Adrenal gland (tissue), 5 donors: ENCODE results near the gene ITGB5.

Source experiments
- POLR2A ChIP-seq, 2 donors: fragments of 450-650 bp; IDR thresholded peaks; one replicate each; pipeline ENCODE4 v1.6.1; 2017; ENCODE audit warnings: antibody characterized with exemption in 2 of 2, mild to moderate bottlenecking in 2 of 2, moderate library complexity in 1 of 2
- TF ChIP-seq, protein P1 (sequence below), 6 experiments: fragments of 450-650 bp in 4 of 6; fragments of 200-600 bp in 2 of 6; sonication (generic) in 1 of 6; IDR thresholded peaks; 1 replicate in 5 of 6; 2 replicates in 1 of 6; pipeline versions ENCODE4 v1.5.1 to v1.8.0; 2016 to 2021; ENCODE audit warnings: antibody characterized with exemption in 6 of 6, mild to moderate bottlenecking in 2 of 6, moderate library complexity in 1 of 6
- donor health status: DM: no; HTN: no; CAD: no.

DNA sequence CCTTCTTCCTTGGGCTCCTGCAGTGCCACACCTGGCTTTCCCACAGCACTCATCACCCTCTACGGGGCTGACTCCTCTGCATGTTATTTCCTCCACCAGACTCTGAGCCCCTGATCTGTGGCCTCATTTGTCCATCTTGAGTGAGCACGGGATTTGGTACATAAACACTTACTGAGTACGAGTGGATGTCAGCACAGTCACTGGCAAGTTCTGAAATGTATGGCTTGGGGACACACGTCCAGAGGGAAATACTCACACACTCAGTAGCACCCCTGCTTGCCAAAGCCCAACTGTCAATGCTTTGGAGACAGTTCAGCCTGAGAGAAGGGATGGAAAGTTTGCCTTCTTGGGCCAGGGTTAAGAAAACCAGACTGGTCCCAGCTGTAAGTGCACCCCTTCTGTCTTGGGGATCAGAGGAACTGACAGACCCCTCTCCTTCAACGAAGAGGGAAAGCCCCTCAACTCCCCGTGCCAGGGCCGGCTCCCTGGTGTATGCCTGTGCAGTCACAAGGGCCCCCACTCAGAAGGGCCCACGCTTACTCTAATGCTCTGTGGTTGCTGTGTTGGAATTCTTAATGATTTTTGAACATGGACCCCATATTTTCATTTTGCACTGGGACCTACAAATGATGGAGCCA is 85.0 kb downstream of the ITGB5 start:
- TF ChIP-seq, protein P1, sequence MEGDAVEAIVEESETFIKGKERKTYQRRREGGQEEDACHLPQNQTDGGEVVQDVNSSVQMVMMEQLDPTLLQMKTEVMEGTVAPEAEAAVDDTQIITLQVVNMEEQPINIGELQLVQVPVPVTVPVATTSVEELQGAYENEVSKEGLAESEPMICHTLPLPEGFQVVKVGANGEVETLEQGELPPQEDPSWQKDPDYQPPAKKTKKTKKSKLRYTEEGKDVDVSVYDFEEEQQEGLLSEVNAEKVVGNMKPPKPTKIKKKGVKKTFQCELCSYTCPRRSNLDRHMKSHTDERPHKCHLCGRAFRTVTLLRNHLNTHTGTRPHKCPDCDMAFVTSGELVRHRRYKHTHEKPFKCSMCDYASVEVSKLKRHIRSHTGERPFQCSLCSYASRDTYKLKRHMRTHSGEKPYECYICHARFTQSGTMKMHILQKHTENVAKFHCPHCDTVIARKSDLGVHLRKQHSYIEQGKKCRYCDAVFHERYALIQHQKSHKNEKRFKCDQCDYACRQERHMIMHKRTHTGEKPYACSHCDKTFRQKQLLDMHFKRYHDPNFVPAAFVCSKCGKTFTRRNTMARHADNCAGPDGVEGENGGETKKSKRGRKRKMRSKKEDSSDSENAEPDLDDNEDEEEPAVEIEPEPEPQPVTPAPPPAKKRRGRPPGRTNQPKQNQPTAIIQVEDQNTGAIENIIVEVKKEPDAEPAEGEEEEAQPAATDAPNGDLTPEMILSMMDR (IDR thresholded peaks at IDR 0.05): no peak
- no peak for TF ChIP-seq POLR2A (IDR thresholded peaks at IDR 0.05)
